Mammary epithelial cell (primary cell): Measurements from ENCODE around the gene ADAMTSL2.

Source experiments
- CTCF ChIP-seq, 2 donors: IDR thresholded peaks in 1 of 2; conservative IDR thresholded peaks in 1 of 2; 2 replicates each; pipeline ENCODE4 v1.5.1; 2011 to 2012; ENCODE audit warnings: inconsistent platforms in 2 of 2, low read length in 2 of 2, mild to moderate bottlenecking in 2 of 2, control low read depth in 1 of 2, low read depth in 1 of 2; ENCODE audit not compliant: insufficient read depth in 1 of 2; ENCODE audit errors: extremely low read depth in 1 of 2
- EZH2 ChIP-seq: IDR thresholded peaks from 2 replicates; pipeline ENCODE4 v1.6.1; 2012; ENCODE audit warnings: low read length, inconsistent platforms, borderline replicate concordance

GRCh38 chr9:133552236-133552635 lies 17.7 kb downstream of the ADAMTSL2 start:
- TF ChIP-seq CTCF (conservative IDR thresholded peaks at IDR 0.05 in 1 of 2, IDR thresholded peaks at IDR 0.05 in 1 of 2; ENCODE audit: extremely low read depth in 1 of 2, insufficient read depth in 1 of 2, low read depth in 1 of 2, low read length in 2 of 2) (no peak), EZH2 (no peak)
